ENCODE measurements around the gene PLEKHJ1. TPM values are rescaled to one million over a fixed set of nuclear protein-coding genes. Genes with fewer than 3 reads are reported as not detected.

The PLEKHJ1 gene
- total RNA-seq, 1 experiment from 2014 or later = 78.6 TPM

- intact Hi-C loops (cut with micrococcal nuclease; ENCODE audit: unreplicated experiment) = no loop called here
- Histone ChIP-seq H3K4me1 (ENCODE audit: control insufficient read depth, insufficient read depth, low read length) (0 out of 2 replicates have a peak, but pooled peaks cover 3% of the 10 kb centered on the region), H3K4me3 (ENCODE audit: low read depth in 2 of 2, low read length in 2 of 2) (no peak overlapping the region), H3K9me3 (ENCODE audit: control insufficient read depth, insufficient read depth, low read depth, low read length) (no peaks in the 10 kb centered on the region), H3K36me3 (ENCODE audit: control insufficient read depth, insufficient read depth, low read length) (no peaks in the 10 kb centered on the region), H3K27me3 (ENCODE audit: control insufficient read depth, insufficient read depth, low read length) (no peaks in the 10 kb centered on the region), H3K27ac (ENCODE audit: low read length) (no peak overlapping the region)
- no peak for ATAC-seq
- TF ChIP-seq REST (IDR thresholded peaks at IDR 0.05; ENCODE audit: insufficient read depth in 1 of 2, low read depth in 2 of 2, low read length in 1 of 2) (no peak), SIN3A (IDR thresholded peaks at IDR 0.05; ENCODE audit: borderline replicate concordance, insufficient read depth, low read depth, low read length) (no peak), CTCF (IDR thresholded peaks at IDR 0.05) (no peak), TCF7L2 (IDR thresholded peaks at IDR 0.05; ENCODE audit: low read depth, low read length) (no peak), POLR2AphosphoS5 (IDR thresholded peaks at IDR 0.05; ENCODE audit: low read depth, low read length) (no peak)
- BruUV-seq (replicated peaks) = no TSS peak
- DNase-seq (ENCODE audit: low read depth, low spot score) = no peak
- in situ Hi-C loops (cut with HindIII; ENCODE audit: low pct_unique_long_range_greater_than_20kb, low sequenced_read_pairs) = no loop called here
- ChIA-PET CTCF (no interaction called here), POLR2A (no interaction called here)
These were observed 12.7 kb downstream of the PLEKHJ1 start for GRCh38 chr19:2223391-2223790.

- POLR2A ChIA-PET = no interaction called here
These were observed 14.2 kb downstream of the PLEKHJ1 start for GRCh38 chr19:2221918-2222317.

More at GRCh38 chr19:2221918-2222317, 14.2 kb downstream of the PLEKHJ1 start:
- Histone ChIP-seq H3K36me3 (ENCODE audit: control insufficient read depth, insufficient read depth, low read length) (no peaks in the 10 kb centered on the region), H3K4me3 (ENCODE audit: low read depth in 2 of 2, low read length in 2 of 2) (no peak overlapping the region), H3K4me1 (ENCODE audit: control insufficient read depth, insufficient read depth, low read length) (0 out of 2 replicates have a peak, but pooled peaks cover 3% of the 10 kb centered on the region), H3K27me3 (ENCODE audit: control insufficient read depth, insufficient read depth, low read length) (no peaks in the 10 kb centered on the region), H3K9me3 (ENCODE audit: control insufficient read depth, insufficient read depth, low read depth, low read length) (no peaks in the 10 kb centered on the region), H3K27ac (ENCODE audit: low read length) (no peak overlapping the region)
- intact Hi-C loops (cut with micrococcal nuclease; ENCODE audit: unreplicated experiment) = no loop called here
- in situ Hi-C loops (cut with HindIII; ENCODE audit: low pct_unique_long_range_greater_than_20kb, low sequenced_read_pairs) = no loop called here
- no TSS peak for BruUV-seq (replicated peaks)
- DNase-seq (ENCODE audit: low read depth, low spot score) (no peak), ATAC-seq (peak; percentile 3; the same call in 1 of the 2 replicates)
- CTCF ChIA-PET = interaction anchor here (0.8 kb wide), 1 partner anchor 66 kb away, joined by 3 read pairs; no protein-coding TSS in a partner anchor
- TF ChIP-seq CTCF (IDR thresholded peaks at IDR 0.05) (no peak; the same call in 1 of the 2 replicates), SIN3A (IDR thresholded peaks at IDR 0.05; ENCODE audit: borderline replicate concordance, insufficient read depth, low read depth, low read length) (no peak), TCF7L2 (IDR thresholded peaks at IDR 0.05; ENCODE audit: low read depth, low read length) (no peak), REST (IDR thresholded peaks at IDR 0.05; ENCODE audit: insufficient read depth in 1 of 2, low read depth in 2 of 2, low read length in 1 of 2) (no peak), POLR2AphosphoS5 (IDR thresholded peaks at IDR 0.05; ENCODE audit: low read depth, low read length) (no peak)
